Suppressor macrophage treated with lipopolysaccharide for 1 hour (primary cell): Measurements from ENCODE around the gene RSAD1.

Experiments
- DNase-seq, 3 donors: peaks; one replicate each; pipeline ENCODE4 v3.0.0-alpha.2; 2020 to 2022

RSAD1 gene

GRCh38 chr17:50478391-50479381 is at the start of gene RSAD1:
Gene RSAD1 (plus strand): TSS chr17:50478860. CDS start chr17:50478885, 25 bp downstream.
- peak; percentile 90 to 95 (median 93) for DNase-seq

GRCh38 chr17:50429793-50430192 is 48.9 kb upstream of the RSAD1 start:
- DNase-seq, result no peak

GRCh38 chr17:50430821-50431618 is 47.6 kb upstream of the RSAD1 start:
- DNase-seq, result no peak

- DNase-seq, result no peak
Measured at GRCh38 chr17:50432125-50432762, 46.4 kb upstream of the RSAD1 start.

GRCh38 chr17:50437409-50437808 is 41.3 kb upstream of the RSAD1 start:
- no peak for DNase-seq

- DNase-seq, result no peak
Measured at GRCh38 chr17:50439008-50439407, 39.7 kb upstream of the RSAD1 start.

DNA sequence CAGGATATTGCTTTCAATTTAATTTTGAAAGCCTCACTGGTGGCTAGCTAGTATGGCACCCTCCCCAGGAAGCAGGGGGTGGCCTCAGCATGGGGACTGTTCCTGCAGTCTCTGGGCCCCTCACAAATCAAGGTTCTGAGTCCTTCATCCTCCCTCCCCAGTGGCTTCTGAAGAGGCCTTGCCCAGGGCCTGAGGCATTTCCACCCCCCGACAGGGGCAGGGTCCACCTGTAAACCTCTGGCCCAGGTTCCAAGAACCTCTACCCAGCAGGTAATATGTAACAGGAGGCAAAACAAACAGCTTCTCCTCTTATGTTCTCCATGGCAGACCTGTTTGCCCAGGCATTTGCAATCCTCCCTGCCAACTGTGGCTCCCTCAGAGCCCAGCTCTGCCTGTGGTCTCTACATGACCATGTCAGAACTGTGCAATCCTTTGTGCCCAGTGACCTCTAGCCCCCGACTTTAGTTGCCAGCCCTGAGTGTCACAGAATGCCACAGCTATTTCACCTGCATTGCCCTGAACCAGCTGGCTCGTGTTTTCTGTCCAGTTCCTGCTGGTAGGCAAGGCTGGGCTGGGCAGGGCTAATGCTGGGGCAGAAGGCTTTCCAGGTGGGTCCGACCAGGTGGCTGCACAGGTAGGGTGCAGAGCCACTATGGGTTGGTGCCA is 38.4 kb upstream of the RSAD1 start:
- no peak for DNase-seq

- no peak for DNase-seq
Measured at GRCh38 chr17:50440838-50441829, 37.5 kb upstream of the RSAD1 start.

- no peak for DNase-seq
Measured at GRCh38 chr17:50443505-50443974, 35.1 kb upstream of the RSAD1 start.

GRCh38 chr17:50444841-50445715 is 33.6 kb upstream of the RSAD1 start:
- no peak for DNase-seq

DNA sequence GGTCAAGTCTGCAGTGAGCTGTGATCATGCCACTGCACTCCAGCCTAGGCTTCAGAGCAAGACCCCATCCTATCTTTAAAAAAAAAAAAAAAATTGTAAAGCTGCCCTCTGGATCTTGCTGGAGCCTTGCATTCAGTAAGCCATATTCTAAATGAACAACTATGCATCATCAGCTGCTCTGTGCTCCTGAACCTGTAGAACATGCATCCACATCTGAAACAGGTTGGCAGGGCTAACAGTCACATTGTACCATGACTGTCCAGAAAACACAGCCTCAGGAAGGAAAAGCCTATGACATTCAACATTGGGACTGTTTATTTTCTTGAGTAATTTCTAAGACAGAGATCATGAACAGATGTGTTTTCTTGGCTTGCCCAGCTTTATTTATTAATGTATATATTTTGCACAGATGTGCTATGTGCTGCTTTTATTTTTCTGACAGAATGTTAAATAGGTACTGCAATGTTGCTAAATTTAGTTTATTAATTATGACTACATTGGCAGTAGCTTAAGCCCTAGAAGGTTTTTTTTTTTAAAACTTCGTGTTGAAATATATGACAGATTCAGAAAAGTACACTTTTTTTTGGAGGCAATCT is 32.8 kb upstream of the RSAD1 start:
- no peak for DNase-seq

- DNase-seq, result no peak
Measured at GRCh38 chr17:50447870-50448595, 30.6 kb upstream of the RSAD1 start.

GRCh38 chr17:50448643-50449042 is 30.0 kb upstream of the RSAD1 start:
- no peak for DNase-seq

DNA sequence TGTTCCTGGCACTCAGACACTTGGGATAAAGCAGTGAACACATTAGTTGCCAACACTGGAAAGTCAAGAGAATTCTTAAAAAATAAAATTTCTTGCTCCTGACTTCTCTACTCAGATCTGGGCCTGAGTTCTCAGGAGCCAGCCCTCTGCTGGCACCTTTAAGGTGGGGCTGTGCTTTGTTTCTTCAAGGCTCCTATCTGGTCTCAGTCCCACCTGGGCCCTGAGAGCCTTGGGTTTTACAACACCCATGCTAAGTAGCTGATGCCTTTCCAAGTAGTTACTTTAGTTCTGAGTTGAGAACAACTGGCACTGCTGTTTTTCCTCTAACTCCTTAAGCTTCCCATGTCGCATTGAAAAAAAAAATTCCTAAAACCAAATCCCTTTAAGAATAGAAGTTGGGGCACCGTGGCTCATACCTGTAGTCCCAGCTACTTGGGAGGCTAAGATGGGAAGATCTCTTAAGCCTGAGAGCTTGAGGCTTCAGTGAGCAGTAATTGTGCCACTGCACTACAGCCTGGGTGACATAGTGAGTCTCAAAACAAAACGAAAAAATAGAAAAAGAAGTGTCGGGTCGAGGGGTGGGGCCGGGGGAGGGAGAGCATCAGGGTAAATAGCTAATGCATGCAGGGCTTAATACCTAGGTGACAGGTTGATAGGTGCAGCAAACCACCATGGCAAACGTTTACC is 26.6 kb upstream of the RSAD1 start:
- DNase-seq, result no peak

DNA sequence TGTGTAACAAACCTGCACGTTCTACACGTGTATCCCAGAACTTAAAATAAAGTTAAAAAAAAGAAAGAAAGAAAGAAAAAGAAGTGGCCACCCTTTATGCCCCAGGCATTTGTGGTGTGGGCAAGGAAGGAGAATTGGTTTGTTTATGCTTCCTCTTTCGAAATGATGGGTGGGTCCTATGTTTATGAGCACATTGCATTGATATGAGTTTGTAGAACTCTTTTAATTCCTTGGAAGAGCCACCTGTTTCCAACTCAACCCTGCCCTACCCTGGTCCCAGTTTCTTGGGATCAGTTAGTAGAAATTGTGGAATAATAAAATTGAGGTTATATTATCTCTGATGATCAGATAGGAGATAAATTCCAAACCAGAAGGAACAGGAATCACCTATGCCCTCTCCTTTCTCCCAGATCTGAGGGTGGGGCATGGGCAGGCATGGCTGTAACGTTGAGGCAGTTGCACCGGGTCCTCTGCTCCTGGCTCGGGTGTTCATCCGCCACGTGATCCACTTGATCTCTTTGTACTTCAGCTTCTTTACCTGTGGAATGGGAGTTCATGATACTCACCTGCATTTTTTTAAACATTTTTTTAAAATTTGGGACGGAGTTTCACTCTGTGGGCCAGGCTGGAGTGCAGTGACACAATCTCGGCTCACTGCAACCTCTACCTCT is 25.9 kb upstream of the RSAD1 start:
- DNase-seq, result peak; percentile 44 to 59 (median 52)

- DNase-seq, result no peak
Measured at GRCh38 chr17:50453901-50454300, 24.8 kb upstream of the RSAD1 start.

- DNase-seq, result peak in 1 of 3 donors; percentile 7
Measured at GRCh38 chr17:50457621-50458020, 21.0 kb upstream of the RSAD1 start.

DNA sequence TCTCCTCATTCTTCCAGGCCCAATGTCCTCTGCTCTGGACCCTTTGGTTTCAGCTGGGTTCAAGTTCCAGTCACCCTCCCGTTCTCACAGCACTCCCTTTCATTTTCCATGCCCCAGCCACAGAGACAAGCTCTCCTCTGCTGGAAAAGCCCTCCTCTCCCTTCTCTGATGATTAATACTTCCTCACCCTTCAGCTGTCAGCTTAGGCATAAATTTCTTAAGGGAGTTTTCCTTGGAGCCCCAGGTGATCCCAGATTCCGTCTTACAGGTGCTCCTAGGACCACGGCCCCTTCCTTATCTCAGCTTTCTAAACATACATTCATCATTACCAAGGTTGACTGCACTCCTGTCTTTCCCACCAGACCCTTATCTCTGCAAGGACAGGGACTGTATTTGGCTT is 20.4 kb upstream of the RSAD1 start:
- DNase-seq, result peak; percentile 28 to 58 (median 46)
